Natural killer cell treated with Interleukin-12 subunit alpha and Interleukin-12 subunit beta and Interleukin-15 and Interleukin-18, amount 100 ng/mL, for 72 hours (primary cell): ENCODE measurements around the gene ZSCAN22. TPM values are rescaled to one million over a fixed set of nuclear protein-coding genes. Genes with fewer than 3 reads are reported as not detected.

Experiments used
- ATAC-seq, 2 donors: fragments of 150-1000 bp; cut with Tn5 transposase in 1 of 2; sonication (Bioruptor Pico), chemical (Tn5 transposase) in 1 of 2; 2 replicates each; pipeline ENCODE4 v1.10.0; 2021
- DNase-seq: peaks from one replicate; pipeline ENCODE4 v3.0.0; 2022; ENCODE audit warnings: low spot score
- H3K27ac Mint-ChIP-seq, 2 donors: 1 replicate in 1 of 2; 2 replicates in 1 of 2; pipeline ENCODE4 v1.8.0; 2022; ENCODE audit warnings: mixed read lengths in 2 of 2, mild to moderate bottlenecking in 1 of 2, moderate library complexity in 1 of 2
- H3K27me3 Mint-ChIP-seq, 2 donors: 1 replicate in 1 of 2; 2 replicates in 1 of 2; pipeline ENCODE4 v1.8.0; 2022; ENCODE audit warnings: mixed read lengths in 2 of 2
- H3K36me3 Mint-ChIP-seq: one replicate; pipeline ENCODE4 v1.8.0; 2022; ENCODE audit warnings: mixed read lengths
- H3K4me1 Mint-ChIP-seq, 2 donors: 1 replicate in 1 of 2; 2 replicates in 1 of 2; pipeline ENCODE4 v1.8.0; 2022; ENCODE audit warnings: low read depth in 2 of 2, mixed read lengths in 2 of 2, mild to moderate bottlenecking in 1 of 2
- H3K4me3 Mint-ChIP-seq: one replicate; pipeline ENCODE4 v1.8.0; 2022; ENCODE audit warnings: mixed read lengths
- H3K9me3 Mint-ChIP-seq: 2 replicates; pipeline ENCODE4 v1.8.0; 2022; ENCODE audit warnings: mixed read lengths
- total RNA-seq, 2 donors: library from RNA; stranded (reverse); gene quantifications; one replicate each; pipeline ENCODE4 v1.2.3, GENCODE V29; 2022

Gene ZSCAN22
- total RNA-seq, 2 donors from 2014 or later = 5.9 to 6.1 TPM

- H3K4me3 Mint-ChIP-seq = peak overlapping the region; percentile 91
- peaks cover 17 to 18% of the 10 kb centered on the region in 2 donors for H3K4me1 Mint-ChIP-seq
- no peaks in the 10 kb centered on the region for H3K27me3 Mint-ChIP-seq
- DNase-seq (no peak), ATAC-seq (no peak)
- H3K36me3 Mint-ChIP-seq = no peaks in the 10 kb centered on the region
- peak overlapping the region; percentile 83 to 95 for H3K27ac Mint-ChIP-seq
- no peaks in the 10 kb centered on the region for H3K9me3 Mint-ChIP-seq
Observed at GRCh38 chr19:58381460-58382212, 54.8 kb downstream of the ZSCAN22 start.

- DNase-seq (no peak), ATAC-seq (no peak)
- Mint-ChIP-seq H3K27me3 (no peaks in the 10 kb centered on the region), H3K4me3 (no peak overlapping the region), H3K4me1 (peaks cover 26 to 30% of the 10 kb centered on the region in 2 donors), H3K36me3 (peaks cover 4% of the 10 kb centered on the region), H3K27ac (peak overlapping the region; percentile 67 to 95), H3K9me3 (no peaks in the 10 kb centered on the region)
Observed at GRCh38 chr19:58382997-58383603, 56.3 kb downstream of the ZSCAN22 start.

GRCh38 chr19:58385313-58385890 lies 58.6 kb downstream of the ZSCAN22 start:
- Mint-ChIP-seq H3K4me1 (peaks cover 21 to 29% of the 10 kb centered on the region in 2 donors), H3K36me3 (peaks cover 14% of the 10 kb centered on the region), H3K4me3 (peak overlapping the region; percentile 90), H3K9me3 (no peaks in the 10 kb centered on the region), H3K27ac (peak overlapping the region; percentile 93 to 95), H3K27me3 (no peaks in the 10 kb centered on the region)
- DNase-seq (no peak), ATAC-seq (no peak)

GRCh38 chr19:58385891-58386575 lies 59.2 kb downstream of the ZSCAN22 start:
- Mint-ChIP-seq H3K4me1 (peaks cover 25 to 32% of the 10 kb centered on the region in 2 donors), H3K4me3 (peak overlapping the region; percentile 90)

GRCh38 chr19:58386576-58387337 lies 60.0 kb downstream of the ZSCAN22 start, which contains the start of gene RPS5:
RPS5 (plus strand) TSS chr19:58387269; CDS start chr19:58388138, 869 bp downstream.
- Mint-ChIP-seq H3K9me3 (no peaks in the 10 kb centered on the region), H3K4me1 (peaks cover 25 to 33% of the 10 kb centered on the region in 2 donors), H3K27me3 (no peaks in the 10 kb centered on the region), H3K4me3 (peak within 1 kb of the TSS; percentile 90), H3K36me3 (peaks cover 14% of the 10 kb centered on the region), H3K27ac (peak within 1 kb of the TSS; percentile 93 to 95)
- peak; percentile 95 to 97 for ATAC-seq
- peak; percentile 97 for DNase-seq

More at GRCh38 chr19:58385891-58386575, 59.2 kb downstream of the ZSCAN22 start:
- Mint-ChIP-seq H3K27me3 (no peaks in the 10 kb centered on the region), H3K36me3 (peaks cover 14% of the 10 kb centered on the region), H3K27ac (peak overlapping the region; percentile 93 to 95), H3K9me3 (no peaks in the 10 kb centered on the region)
- no peak for DNase-seq
- peak; percentile 0 to 12 for ATAC-seq

- Mint-ChIP-seq H3K27me3 (no peaks in the 10 kb centered on the region), H3K4me1 (peaks cover 21 to 28% of the 10 kb centered on the region in 2 donors), H3K36me3 (peaks cover 14% of the 10 kb centered on the region), H3K4me3 (peak overlapping the region; percentile 90), H3K9me3 (no peaks in the 10 kb centered on the region), H3K27ac (peak overlapping the region; percentile 93 to 95)
- no peak for ATAC-seq
- no peak for DNase-seq
Observed at GRCh38 chr19:58387338-58388174, 60.8 kb downstream of the ZSCAN22 start.

GRCh38 chr19:58388175-58388526 lies 61.4 kb downstream of the ZSCAN22 start:
- Mint-ChIP-seq H3K27me3 (no peaks in the 10 kb centered on the region), H3K36me3 (peaks cover 14% of the 10 kb centered on the region), H3K27ac (peak overlapping the region; percentile 93 to 95), H3K9me3 (no peaks in the 10 kb centered on the region), H3K4me1 (peaks cover 24 to 28% of the 10 kb centered on the region in 2 donors), H3K4me3 (peak overlapping the region; percentile 90)
- DNase-seq = no peak
- ATAC-seq = no peak

Other genes with a start within 250 kb of the ZSCAN22 start
- gene ZSCAN18, start 228.8 kb upstream of the ZSCAN22 start, total RNA-seq = 10 to 100 TPM in 1 of 2 donors, 1 to 10 TPM in 1; 9.7 to 22.2 TPM
- 1 to 10 TPM; 2.7 to 7.3 TPM for gene ZNF329, start 176.2 kb upstream of the ZSCAN22 start, total RNA-seq
- gene ZNF274, start 143.9 kb upstream of the ZSCAN22 start, total RNA-seq = 10 to 100 TPM; 20.4 to 31.7 TPM
- gene ZNF544, start 98.1 kb upstream of the ZSCAN22 start, total RNA-seq = 10 to 100 TPM; 40.9 to 48.2 TPM
- gene ZNF8, start 48.0 kb upstream of the ZSCAN22 start, total RNA-seq = 1 to 10 TPM; 3.6 to 4.2 TPM
- 10 to 100 TPM; 58.4 to 89.0 TPM for gene ERVK3-1, start 21.6 kb upstream of the ZSCAN22 start, total RNA-seq
- gene A1BG, start 26.5 kb downstream of the ZSCAN22 start, total RNA-seq = 1 to 10 TPM; 4.4 to 5.2 TPM
- 1 to 10 TPM in 1 of 2 donors, under 1 TPM in 1; 0.52 to 1.4 TPM for gene ZNF497, start 35.8 kb downstream of the ZSCAN22 start, total RNA-seq
- gene ZNF837, start 54.0 kb downstream of the ZSCAN22 start, total RNA-seq = under 1 TPM; 0.71 to 0.86 TPM
- gene RPS5, start 60.3 kb downstream of the ZSCAN22 start, total RNA-seq = 100 to 1,000 TPM; 757 to 786 TPM
- gene RNF225, start 68.7 kb downstream of the ZSCAN22 start, total RNA-seq = 1 to 10 TPM in 1 of 2 donors, under 1 TPM in 1; 0.59 to 3.2 TPM
- gene ZNF584, start 81.7 kb downstream of the ZSCAN22 start, total RNA-seq = 10 to 100 TPM in 1 of 2 donors, 1 to 10 TPM in 1; 8.4 to 18.5 TPM
- 1 to 10 TPM; 3.2 to 5.3 TPM for gene ZNF132, start 113.2 kb downstream of the ZSCAN22 start, total RNA-seq
- gene ZNF324B, start 124.6 kb downstream of the ZSCAN22 start, total RNA-seq = 10 to 100 TPM in 1 of 2 donors, 1 to 10 TPM in 1; 8.8 to 14.4 TPM
- gene ZNF324, start 140.1 kb downstream of the ZSCAN22 start, total RNA-seq = 10 to 100 TPM; 15.2 to 15.5 TPM
- gene ZNF446, start 149.4 kb downstream of the ZSCAN22 start, total RNA-seq = 1 to 10 TPM; 3.9 to 5.8 TPM
- 10 to 100 TPM; 15.1 to 29.1 TPM for gene SLC27A5, start 185.0 kb downstream of the ZSCAN22 start, total RNA-seq
- 10 to 100 TPM; 18.0 to 25.9 TPM for gene ZBTB45, start 192.8 kb downstream of the ZSCAN22 start, total RNA-seq
- gene TRIM28, start 217.1 kb downstream of the ZSCAN22 start, total RNA-seq = 100 to 1,000 TPM; 424 to 774 TPM
- 10 to 100 TPM; 60.2 to 99.9 TPM for gene CHMP2A, start 228.1 kb downstream of the ZSCAN22 start, total RNA-seq
- 100 to 1,000 TPM; 161 to 183 TPM for gene UBE2M, start 231.6 kb downstream of the ZSCAN22 start, total RNA-seq
- 10 to 100 TPM; 20.9 to 28.8 TPM for gene MZF1, start 246.3 kb downstream of the ZSCAN22 start, total RNA-seq